Stomach smooth muscle (tissue), 2 donors: ENCODE measurements around the gene MON2.

ENCODE experiments used
- H3K27ac ChIP-seq: one replicate; pipeline ENCODE4 v1.7.0; 2013; ENCODE audit warnings: mild to moderate bottlenecking, low read length, inconsistent platforms
- H3K27me3 ChIP-seq, 2 donors: one replicate each; pipeline ENCODE4 v1.7.0; 2013; ENCODE audit warnings: low read length in 2 of 2; ENCODE audit not compliant: insufficient read depth in 2 of 2, control insufficient read depth in 1 of 2
- H3K36me3 ChIP-seq, 2 donors: one replicate each; pipeline ENCODE4 v1.7.0; 2013; ENCODE audit warnings: low read length in 2 of 2; ENCODE audit not compliant: control insufficient read depth in 2 of 2, insufficient read depth in 2 of 2
- H3K4me1 ChIP-seq: one replicate; pipeline ENCODE4 v1.7.0; 2013; ENCODE audit warnings: low read length; ENCODE audit not compliant: control insufficient read depth, insufficient read depth
- H3K4me3 ChIP-seq, 2 donors: one replicate each; pipeline ENCODE4 v1.7.0; 2013; ENCODE audit warnings: low read length in 2 of 2
- H3K9ac ChIP-seq, 2 donors: one replicate each; pipeline ENCODE4 v1.7.0; 2013; ENCODE audit warnings: low read length in 2 of 2, mild to moderate bottlenecking in 1 of 2
- H3K9me3 ChIP-seq, 2 donors: one replicate each; pipeline ENCODE4 v1.7.0; 2013; ENCODE audit warnings: low read length in 2 of 2; ENCODE audit not compliant: control insufficient read depth in 2 of 2
- donor health status: healthy.
- donor health status: Pancreatic carcinoma.

MON2 gene

GRCh38 chr12:62523619-62524018 lies 57.0 kb downstream of the MON2 start:
- no peaks in the 10 kb centered on the region for H3K9me3 ChIP-seq
- no peak overlapping the region for H3K9ac ChIP-seq
- H3K4me1 ChIP-seq: no peaks in the 10 kb centered on the region
- peaks cover 3% of the 10 kb centered on the region in 2 donors for H3K36me3 ChIP-seq
- no peak overlapping the region for H3K4me3 ChIP-seq
- H3K27ac ChIP-seq: no peak overlapping the region
- no peaks in the 10 kb centered on the region for H3K27me3 ChIP-seq

- H3K4me3 ChIP-seq: no peak overlapping the region
- no peaks in the 10 kb centered on the region for H3K36me3 ChIP-seq
- no peak overlapping the region for H3K9ac ChIP-seq
- no peaks in the 10 kb centered on the region for H3K4me1 ChIP-seq
- no peaks in the 10 kb centered on the region for H3K27me3 ChIP-seq
- no peak overlapping the region for H3K27ac ChIP-seq
- no peaks in the 10 kb centered on the region for H3K9me3 ChIP-seq
Observed at GRCh38 chr12:62525271-62525670, 58.6 kb downstream of the MON2 start.

GRCh38 chr12:62530596-62530995 lies 64.0 kb downstream of the MON2 start:
- H3K4me3 ChIP-seq: no peak overlapping the region
- no peaks in the 10 kb centered on the region for H3K27me3 ChIP-seq
- no peaks in the 10 kb centered on the region for H3K9me3 ChIP-seq
- no peak overlapping the region for H3K27ac ChIP-seq
- H3K4me1 ChIP-seq: no peaks in the 10 kb centered on the region
- H3K9ac ChIP-seq: no peak overlapping the region
- peaks cover 7 to 17% of the 10 kb centered on the region in 2 donors for H3K36me3 ChIP-seq

GRCh38 chr12:62532333-62532732 lies 65.7 kb downstream of the MON2 start:
- no peaks in the 10 kb centered on the region for H3K27me3 ChIP-seq
- no peak overlapping the region for H3K27ac ChIP-seq
- no peak overlapping the region for H3K4me3 ChIP-seq
- H3K9ac ChIP-seq: no peak overlapping the region
- H3K36me3 ChIP-seq: peaks cover 7 to 18% of the 10 kb centered on the region in 2 donors
- H3K4me1 ChIP-seq: no peaks in the 10 kb centered on the region
- no peaks in the 10 kb centered on the region for H3K9me3 ChIP-seq

- H3K4me3 ChIP-seq: no peak overlapping the region
- H3K27ac ChIP-seq: no peak overlapping the region
- H3K9me3 ChIP-seq: no peaks in the 10 kb centered on the region
- H3K4me1 ChIP-seq: no peaks in the 10 kb centered on the region
- H3K9ac ChIP-seq: no peak overlapping the region
- H3K27me3 ChIP-seq: no peaks in the 10 kb centered on the region
- H3K36me3 ChIP-seq: peaks cover 7 to 18% of the 10 kb centered on the region in 2 donors
Observed at GRCh38 chr12:62533087-62533754, 66.6 kb downstream of the MON2 start.

GRCh38 chr12:62533755-62534107 lies 67.1 kb downstream of the MON2 start:
- Histone ChIP-seq H3K9me3 (no peaks in the 10 kb centered on the region), H3K4me1 (no peaks in the 10 kb centered on the region), H3K27me3 (no peaks in the 10 kb centered on the region), H3K27ac (no peak overlapping the region), H3K9ac (no peak overlapping the region), H3K36me3 (peaks cover 9 to 18% of the 10 kb centered on the region in 2 donors), H3K4me3 (no peak overlapping the region)

GRCh38 chr12:62536546-62536945 lies 69.9 kb downstream of the MON2 start:
- H3K36me3 ChIP-seq: peaks cover 9 to 18% of the 10 kb centered on the region in 2 donors
- H3K9ac ChIP-seq: no peak overlapping the region
- H3K27ac ChIP-seq: no peak overlapping the region
- no peaks in the 10 kb centered on the region for H3K4me1 ChIP-seq
- no peaks in the 10 kb centered on the region for H3K27me3 ChIP-seq
- no peak overlapping the region for H3K4me3 ChIP-seq
- H3K9me3 ChIP-seq: no peaks in the 10 kb centered on the region

GRCh38 chr12:62537551-62537950 lies 70.9 kb downstream of the MON2 start:
- peaks cover 9 to 18% of the 10 kb centered on the region in 2 donors for H3K36me3 ChIP-seq
- H3K4me1 ChIP-seq: no peaks in the 10 kb centered on the region
- H3K4me3 ChIP-seq: no peak overlapping the region
- no peak overlapping the region for H3K9ac ChIP-seq
- no peak overlapping the region for H3K27ac ChIP-seq
- no peaks in the 10 kb centered on the region for H3K9me3 ChIP-seq
- no peaks in the 10 kb centered on the region for H3K27me3 ChIP-seq

GRCh38 chr12:62540354-62540753 lies 73.7 kb downstream of the MON2 start:
- no peaks in the 10 kb centered on the region for H3K4me1 ChIP-seq
- no peak overlapping the region for H3K4me3 ChIP-seq
- no peaks in the 10 kb centered on the region for H3K9me3 ChIP-seq
- no peak overlapping the region for H3K9ac ChIP-seq
- H3K36me3 ChIP-seq: peaks cover 6 to 8% of the 10 kb centered on the region in 2 donors
- H3K27me3 ChIP-seq: no peaks in the 10 kb centered on the region
- H3K27ac ChIP-seq: no peak overlapping the region

GRCh38 chr12:62542814-62543213 lies 76.2 kb downstream of the MON2 start:
- no peak overlapping the region for H3K9ac ChIP-seq
- peaks cover 7 to 8% of the 10 kb centered on the region in 2 donors for H3K36me3 ChIP-seq
- H3K4me3 ChIP-seq: no peak overlapping the region
- no peaks in the 10 kb centered on the region for H3K27me3 ChIP-seq
- no peaks in the 10 kb centered on the region for H3K4me1 ChIP-seq
- no peaks in the 10 kb centered on the region for H3K9me3 ChIP-seq
- H3K27ac ChIP-seq: no peak overlapping the region

- no peaks in the 10 kb centered on the region for H3K9me3 ChIP-seq
- no peaks in the 10 kb centered on the region for H3K27me3 ChIP-seq
- H3K27ac ChIP-seq: no peak overlapping the region
- no peak overlapping the region for H3K4me3 ChIP-seq
- no peaks in the 10 kb centered on the region for H3K4me1 ChIP-seq
- no peak overlapping the region for H3K9ac ChIP-seq
- peaks cover 7 to 9% of the 10 kb centered on the region in 2 donors for H3K36me3 ChIP-seq
Observed at GRCh38 chr12:62543324-62543723, 76.7 kb downstream of the MON2 start.
